ENCODE results near the gene CD44. TPM values are rescaled to one million over a fixed set of nuclear protein-coding genes. Genes with fewer than 3 reads are reported as not detected.

The CD44 gene
- total RNA-seq, 1 donor from 2014 or later = 0.65 TPM

DNA sequence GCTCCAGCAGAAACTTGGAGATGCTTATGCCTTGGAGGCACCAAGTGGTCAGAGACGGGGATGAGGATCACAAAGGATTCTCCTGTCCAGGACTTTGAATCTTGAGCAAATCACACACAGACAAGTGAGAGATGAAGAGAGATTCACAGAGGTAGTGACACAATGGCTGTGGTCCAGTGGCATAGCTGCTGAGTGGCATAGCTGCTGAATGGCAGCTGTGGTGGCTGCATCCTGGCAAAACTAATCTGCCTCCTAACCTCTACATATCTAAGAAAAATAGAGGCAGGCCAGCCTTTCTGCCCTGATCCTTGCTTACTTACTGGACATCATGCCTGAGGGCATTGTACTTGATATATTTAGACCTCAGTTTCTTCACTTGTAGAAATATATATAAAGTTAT lies 102.6 kb downstream of the CD44 start:
- H3K4me3 Mint-ChIP-seq = no peak overlapping the region
- H3K36me3 Mint-ChIP-seq (ENCODE audit: low read depth) = no peaks in the 10 kb centered on the region
- H3K4me1 Mint-ChIP-seq = peaks cover 7% of the 10 kb centered on the region
- H3K27me3 Mint-ChIP-seq (ENCODE audit: low read depth) = peaks cover 2% of the 10 kb centered on the region
- TF ChIP-seq, protein P1, sequence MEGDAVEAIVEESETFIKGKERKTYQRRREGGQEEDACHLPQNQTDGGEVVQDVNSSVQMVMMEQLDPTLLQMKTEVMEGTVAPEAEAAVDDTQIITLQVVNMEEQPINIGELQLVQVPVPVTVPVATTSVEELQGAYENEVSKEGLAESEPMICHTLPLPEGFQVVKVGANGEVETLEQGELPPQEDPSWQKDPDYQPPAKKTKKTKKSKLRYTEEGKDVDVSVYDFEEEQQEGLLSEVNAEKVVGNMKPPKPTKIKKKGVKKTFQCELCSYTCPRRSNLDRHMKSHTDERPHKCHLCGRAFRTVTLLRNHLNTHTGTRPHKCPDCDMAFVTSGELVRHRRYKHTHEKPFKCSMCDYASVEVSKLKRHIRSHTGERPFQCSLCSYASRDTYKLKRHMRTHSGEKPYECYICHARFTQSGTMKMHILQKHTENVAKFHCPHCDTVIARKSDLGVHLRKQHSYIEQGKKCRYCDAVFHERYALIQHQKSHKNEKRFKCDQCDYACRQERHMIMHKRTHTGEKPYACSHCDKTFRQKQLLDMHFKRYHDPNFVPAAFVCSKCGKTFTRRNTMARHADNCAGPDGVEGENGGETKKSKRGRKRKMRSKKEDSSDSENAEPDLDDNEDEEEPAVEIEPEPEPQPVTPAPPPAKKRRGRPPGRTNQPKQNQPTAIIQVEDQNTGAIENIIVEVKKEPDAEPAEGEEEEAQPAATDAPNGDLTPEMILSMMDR (conservative IDR thresholded peaks at IDR 0.05) = no peak
- H3K27ac Mint-ChIP-seq (ENCODE audit: unreplicated experiment) = no peak overlapping the region
- H3K9me3 Mint-ChIP-seq = peaks cover 8% of the 10 kb centered on the region
- DNase-seq (ENCODE audit: low read depth, low spot score) = no peak

DNA sequence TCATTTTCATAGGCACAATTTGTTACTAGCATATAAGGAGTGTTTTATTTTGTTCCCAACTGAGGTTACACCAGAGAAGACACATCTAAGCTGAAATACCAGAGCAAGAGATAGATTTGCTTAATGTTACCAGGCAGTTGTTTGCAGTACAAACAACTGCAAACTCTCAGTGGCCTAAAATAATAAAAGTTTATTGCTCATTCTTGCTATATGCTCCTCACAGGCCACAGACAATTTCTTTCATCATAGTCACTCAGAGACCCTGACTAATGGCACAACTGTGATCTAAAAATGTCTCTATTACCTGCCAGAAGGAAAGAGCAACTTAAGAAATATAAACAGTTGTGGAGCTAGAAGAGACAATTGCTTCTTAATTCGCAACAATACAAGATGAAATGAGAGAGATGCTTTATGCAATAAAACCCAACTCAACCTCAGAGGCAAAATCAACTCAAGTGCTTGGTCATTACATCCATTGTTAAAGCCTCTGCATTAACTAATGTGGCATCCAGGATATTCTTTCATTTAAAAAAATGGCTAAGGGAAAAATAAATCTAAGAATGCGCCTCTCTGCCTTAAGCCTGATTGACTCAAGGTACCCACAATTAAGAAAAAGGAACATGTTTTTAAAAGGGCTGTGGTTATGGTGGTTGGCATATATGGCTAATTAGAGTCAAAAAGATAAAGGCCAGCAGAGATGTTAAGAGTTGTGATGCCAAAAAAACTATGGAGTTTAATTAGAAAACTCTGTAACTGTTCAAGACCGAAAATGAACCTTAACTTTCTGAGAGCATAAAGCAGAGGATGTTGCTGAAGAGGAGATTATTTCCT lies 103.7 kb downstream of the CD44 start:
- H3K36me3 Mint-ChIP-seq (ENCODE audit: low read depth) = no peaks in the 10 kb centered on the region
- DNase-seq (ENCODE audit: low read depth, low spot score) = no peak
- peaks cover 8% of the 10 kb centered on the region for H3K9me3 Mint-ChIP-seq
- H3K27ac Mint-ChIP-seq (ENCODE audit: unreplicated experiment) = no peak overlapping the region
- H3K4me3 Mint-ChIP-seq = no peak overlapping the region
- peaks cover 7% of the 10 kb centered on the region for H3K4me1 Mint-ChIP-seq
- TF ChIP-seq, protein P1 (conservative IDR thresholded peaks at IDR 0.05) = no peak
- H3K27me3 Mint-ChIP-seq (ENCODE audit: low read depth) = peaks cover 2% of the 10 kb centered on the region

DNA sequence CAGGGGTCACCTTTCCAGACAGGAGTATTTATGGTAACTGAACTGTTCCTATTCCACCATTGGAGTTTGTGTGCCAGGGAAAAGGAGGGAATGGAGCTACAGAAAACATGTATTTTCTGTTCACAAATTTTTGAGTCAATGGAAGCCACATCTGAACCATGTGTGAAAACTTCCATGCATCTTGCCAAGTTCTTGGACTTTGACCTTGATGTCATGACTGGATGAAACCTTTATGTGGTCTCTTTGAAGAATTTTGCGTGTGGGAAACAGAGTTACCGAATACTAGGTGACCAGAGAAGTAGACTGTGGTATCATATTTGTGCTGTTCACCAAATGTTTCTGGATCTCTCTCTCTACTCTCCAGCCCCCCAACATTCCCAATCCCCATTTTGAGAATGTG lies 104.8 kb downstream of the CD44 start:
- Mint-ChIP-seq H3K27me3 (ENCODE audit: low read depth) (peaks cover 2% of the 10 kb centered on the region), H3K36me3 (ENCODE audit: low read depth) (no peaks in the 10 kb centered on the region), H3K4me3 (no peak overlapping the region), H3K27ac (ENCODE audit: unreplicated experiment) (no peak overlapping the region), H3K4me1 (no peaks in the 10 kb centered on the region), H3K9me3 (peaks cover 8% of the 10 kb centered on the region)
- DNase-seq (ENCODE audit: low read depth, low spot score) = no peak
- TF ChIP-seq, protein P1 (conservative IDR thresholded peaks at IDR 0.05) = no peak

DNA sequence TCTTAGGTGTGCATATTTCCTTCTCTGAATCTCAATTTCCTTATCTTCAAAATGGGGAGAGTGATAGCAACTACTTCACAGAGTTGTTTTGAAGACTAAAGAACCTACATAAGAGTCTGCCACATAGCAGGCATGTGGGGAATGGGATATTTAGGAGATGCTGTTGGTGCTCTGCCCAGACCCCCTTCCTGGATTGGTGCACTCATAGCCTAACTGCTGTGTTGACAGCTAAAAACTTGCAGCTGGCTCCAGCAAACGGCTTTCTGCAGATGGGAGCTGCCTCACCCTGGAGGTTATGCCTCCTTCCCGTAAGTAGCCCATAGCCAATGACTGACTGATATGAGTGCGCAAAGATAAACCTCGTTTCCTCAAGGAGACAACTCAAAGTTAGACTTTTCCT lies 106.1 kb downstream of the CD44 start:
- Mint-ChIP-seq H3K4me3 (no peak overlapping the region), H3K36me3 (ENCODE audit: low read depth) (no peaks in the 10 kb centered on the region), H3K27me3 (ENCODE audit: low read depth) (peaks cover 1% of the 10 kb centered on the region), H3K27ac (ENCODE audit: unreplicated experiment) (no peak overlapping the region), H3K9me3 (peaks cover 8% of the 10 kb centered on the region), H3K4me1 (no peaks in the 10 kb centered on the region)
- TF ChIP-seq, protein P1 (conservative IDR thresholded peaks at IDR 0.05) = no peak
- no peak for DNase-seq (ENCODE audit: low read depth, low spot score)

DNA sequence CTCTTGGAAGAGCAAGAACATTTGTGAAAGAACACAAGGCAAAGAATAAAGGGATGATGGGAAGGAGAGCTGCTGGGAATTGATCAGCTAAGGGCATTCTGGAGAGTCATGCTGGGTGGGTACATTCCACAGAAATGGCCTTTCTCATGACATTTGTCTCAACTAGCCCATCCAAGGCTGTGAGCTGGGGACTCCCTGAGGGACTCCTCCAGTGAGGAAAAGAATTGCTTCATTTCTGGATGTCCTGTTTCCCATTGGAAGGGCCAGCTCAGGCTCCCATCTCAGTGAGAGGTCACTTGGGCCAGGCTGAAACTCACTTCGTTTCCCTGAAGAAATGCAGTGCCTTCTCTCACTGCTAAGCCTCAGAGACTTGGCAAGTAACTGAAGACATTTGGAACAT lies 106.8 kb downstream of the CD44 start:
- Mint-ChIP-seq H3K9me3 (peaks cover 8% of the 10 kb centered on the region), H3K27ac (ENCODE audit: unreplicated experiment) (no peak overlapping the region), H3K36me3 (ENCODE audit: low read depth) (no peaks in the 10 kb centered on the region), H3K27me3 (ENCODE audit: low read depth) (no peaks in the 10 kb centered on the region), H3K4me1 (no peaks in the 10 kb centered on the region), H3K4me3 (no peak overlapping the region)
- TF ChIP-seq, protein P1 (conservative IDR thresholded peaks at IDR 0.05) = no peak
- DNase-seq (ENCODE audit: low read depth, low spot score) = no peak
